HG03354 (cell line): ENCODE results near the gene MXRA7.
"Not testable (repeated sequence)": the region's sequence is repeated elsewhere in the genome, so short reads cannot be mapped to it uniquely, and the experiment has no call there.

Source experiments
- ATAC-seq: cut with Tn5 transposase; IDR thresholded peaks from one replicate; pipeline ENCODE4 v1.9.1; 2021; ENCODE audit warnings: mild to moderate bottlenecking; ENCODE audit not compliant: unreplicated experiment, poor library complexity, severe bottlenecking

The MXRA7 gene

DNA sequence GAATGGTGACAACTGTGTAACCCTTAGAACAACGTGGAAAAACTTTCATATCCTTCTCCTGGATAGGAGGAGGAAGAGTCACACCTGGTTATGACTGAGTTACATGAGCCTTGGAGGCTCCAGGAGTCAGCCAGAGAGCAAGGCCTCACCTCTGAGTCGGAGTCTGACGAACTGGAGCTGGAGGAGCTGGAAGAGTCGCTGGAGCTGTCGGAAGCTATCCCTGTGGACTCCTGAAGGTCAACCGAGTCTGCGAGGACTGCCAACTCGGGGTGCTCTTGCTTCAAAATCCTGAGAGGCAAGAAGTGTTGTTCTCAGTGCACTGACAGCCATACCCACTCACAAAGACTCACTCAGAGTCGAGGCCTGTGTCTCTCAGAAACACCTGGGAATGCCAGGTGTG is 9.4 kb upstream of the MXRA7 start:
- no peak for ATAC-seq

- ATAC-seq = no peak
These were observed 7.8 kb upstream of the MXRA7 start for GRCh38 chr17:76718516-76718915.

- ATAC-seq = no peak
These were observed 6.1 kb upstream of the MXRA7 start for GRCh38 chr17:76716839-76717215.

GRCh38 chr17:76716146-76716838 is 5.5 kb upstream of the MXRA7 start:
- ATAC-seq = no peak

DNA sequence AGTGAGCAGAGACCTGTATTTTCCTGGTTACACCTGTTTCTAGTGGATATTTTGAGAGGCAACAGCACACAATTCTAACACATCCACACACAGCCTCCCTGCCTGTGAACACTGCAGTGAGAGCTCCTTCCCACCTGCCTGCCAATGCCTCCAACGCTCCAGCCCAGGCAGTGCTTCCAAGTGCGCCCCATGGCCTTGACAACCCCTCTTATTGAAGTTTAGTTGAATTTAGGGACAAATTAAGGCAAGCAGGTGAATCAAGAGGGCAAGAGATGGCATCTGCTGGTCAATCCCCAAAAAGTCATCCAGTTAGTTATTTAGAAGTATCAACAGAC is 4.7 kb upstream of the MXRA7 start:
- ATAC-seq = no peak

DNA sequence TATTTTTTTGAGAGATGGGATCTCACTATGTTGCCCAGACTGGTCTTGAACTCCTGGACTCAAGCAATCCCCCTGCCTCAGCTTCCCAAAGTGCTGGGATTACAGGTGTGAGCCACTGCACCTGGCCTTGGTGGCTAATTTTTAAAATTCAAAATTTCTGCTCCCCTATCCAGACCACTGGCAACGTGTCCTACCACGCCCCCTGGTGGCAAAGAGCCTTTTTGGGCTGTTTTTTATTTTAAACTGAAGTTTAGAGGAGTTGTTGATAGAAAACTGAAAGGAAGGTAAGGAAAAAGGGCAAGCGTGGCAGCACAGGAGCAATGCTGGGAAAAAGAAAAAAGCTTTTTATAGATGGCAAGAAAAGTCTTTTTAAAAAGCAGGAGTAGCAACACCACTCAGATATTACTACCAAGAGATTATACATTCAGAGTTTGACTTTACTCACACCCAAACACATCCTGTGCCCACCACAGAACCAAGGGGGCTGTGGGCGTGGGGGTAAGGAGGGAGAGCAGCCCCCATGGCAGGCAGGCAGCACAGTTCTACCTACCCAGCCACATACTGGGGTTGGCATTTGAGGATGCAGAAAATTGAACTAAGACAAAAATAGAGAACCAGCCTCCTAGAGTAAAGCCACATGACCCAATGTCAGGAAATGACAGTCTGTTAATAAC is 4.2 kb upstream of the MXRA7 start:
- no peak for ATAC-seq

- no peak for ATAC-seq
These were observed 3.6 kb upstream of the MXRA7 start for GRCh38 chr17:76714336-76714735.

DNA sequence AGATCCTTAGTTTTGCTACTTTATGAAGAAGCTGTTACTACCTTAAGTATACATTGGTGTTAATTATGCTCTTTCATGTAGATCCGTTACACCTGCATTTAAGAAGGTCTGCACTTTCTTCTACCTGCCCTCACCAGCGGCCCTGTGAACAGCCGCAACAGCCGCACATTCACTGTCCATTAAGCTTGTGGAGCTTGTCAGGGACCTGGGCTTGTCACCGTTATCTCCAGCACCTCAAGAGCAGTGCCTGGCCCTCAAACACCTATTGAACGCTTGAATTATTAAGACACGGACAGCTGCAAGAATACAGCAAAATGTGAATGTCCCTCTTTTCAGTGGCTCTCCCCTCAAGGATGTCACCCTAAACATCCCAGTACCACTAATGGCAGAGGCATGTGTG is 3.0 kb upstream of the MXRA7 start:
- ATAC-seq = no peak

- ATAC-seq = not testable (repeated sequence)
These were observed 1.6 kb upstream of the MXRA7 start for GRCh38 chr17:76712321-76712720.

DNA sequence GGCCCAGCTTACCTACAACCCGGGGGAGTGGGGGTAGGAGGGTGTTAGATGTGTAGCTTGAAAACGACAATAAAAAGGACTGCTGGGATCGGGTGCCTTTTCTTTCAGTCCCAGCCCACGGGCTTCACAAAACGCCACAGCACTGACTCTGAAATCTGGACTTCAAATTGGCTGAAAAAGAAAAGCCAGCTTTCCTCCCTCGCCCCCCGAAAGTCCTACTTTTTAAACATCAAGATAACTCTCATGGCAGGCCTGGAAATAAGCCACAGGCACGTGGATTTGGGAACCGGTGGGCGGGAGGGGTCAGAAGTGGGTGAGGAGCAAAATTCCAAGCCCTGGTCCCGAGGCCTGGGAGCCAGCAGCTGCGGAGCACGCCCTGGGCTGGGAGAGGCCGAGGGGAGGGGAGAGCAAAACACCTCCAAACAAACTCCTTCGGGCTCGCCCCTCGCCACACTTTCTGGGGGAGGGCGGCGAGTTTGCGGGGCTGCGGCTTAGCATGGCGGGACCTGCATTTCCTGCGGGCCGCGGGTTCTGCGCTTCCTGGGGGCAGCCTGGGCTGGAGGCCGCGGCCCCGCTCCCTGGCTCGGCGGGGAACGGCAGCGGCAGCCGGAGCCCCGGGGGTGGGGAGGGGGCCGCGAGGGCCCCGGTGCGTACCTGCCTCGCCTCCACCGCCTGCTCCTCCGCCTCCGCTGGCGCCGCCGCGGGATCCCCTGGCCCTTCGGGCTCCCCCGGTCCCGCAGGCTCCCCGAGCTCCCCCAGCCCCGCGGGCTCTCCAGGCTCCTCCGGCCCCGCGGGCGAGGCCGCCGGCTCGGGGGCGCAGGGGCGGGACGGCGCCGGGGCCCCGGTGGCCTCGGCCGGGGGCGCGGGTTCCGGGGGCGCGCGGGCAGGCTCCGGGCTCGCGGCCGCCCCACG is 558 bp downstream of the MXRA7 start:
- ATAC-seq = peak; percentile 32

DNA sequence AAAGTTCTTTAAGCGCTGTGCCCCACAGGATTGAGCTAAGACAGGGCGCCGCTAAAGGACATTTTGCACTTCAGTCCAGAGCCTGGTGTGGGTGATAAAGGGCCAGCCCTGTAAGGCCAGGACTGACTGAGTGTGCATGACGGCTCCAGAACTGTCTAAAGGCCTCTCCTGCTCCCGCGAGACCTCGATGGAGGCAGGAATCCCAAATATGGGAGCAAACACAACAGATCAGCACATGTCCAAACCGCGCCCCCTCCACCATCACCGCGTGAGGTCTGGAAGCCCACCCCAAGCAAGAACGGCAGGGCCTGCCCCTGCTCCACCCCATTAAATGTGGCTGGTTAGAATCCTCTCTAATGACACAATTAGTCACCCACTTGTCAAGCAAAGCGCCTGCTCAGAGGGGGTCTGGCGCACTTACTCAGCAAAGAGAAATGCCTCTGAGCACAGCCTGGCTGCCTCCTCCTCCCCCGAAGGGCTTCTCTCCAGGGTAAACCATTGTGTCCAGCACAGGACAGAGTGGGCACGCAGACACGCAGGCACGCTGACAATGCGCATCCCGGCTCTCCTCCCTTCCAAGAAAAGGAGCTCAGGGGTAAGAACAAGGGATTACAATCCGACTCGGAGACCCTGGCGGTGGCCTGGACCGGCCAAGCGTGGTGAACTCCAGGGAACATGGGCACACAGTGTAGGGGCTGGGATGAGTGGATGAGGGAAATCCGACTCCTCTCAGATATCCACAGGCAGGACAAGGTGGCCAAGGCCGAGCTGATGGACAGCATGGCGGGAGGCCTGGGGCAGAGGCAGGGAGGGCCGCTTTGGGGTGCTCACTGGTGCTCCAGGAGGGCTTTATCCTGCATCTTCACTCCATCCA is 1.5 kb downstream of the MXRA7 start:
- no peak for ATAC-seq

GRCh38 chr17:76707985-76708807 is 2.6 kb downstream of the MXRA7 start:
- no peak for ATAC-seq

DNA sequence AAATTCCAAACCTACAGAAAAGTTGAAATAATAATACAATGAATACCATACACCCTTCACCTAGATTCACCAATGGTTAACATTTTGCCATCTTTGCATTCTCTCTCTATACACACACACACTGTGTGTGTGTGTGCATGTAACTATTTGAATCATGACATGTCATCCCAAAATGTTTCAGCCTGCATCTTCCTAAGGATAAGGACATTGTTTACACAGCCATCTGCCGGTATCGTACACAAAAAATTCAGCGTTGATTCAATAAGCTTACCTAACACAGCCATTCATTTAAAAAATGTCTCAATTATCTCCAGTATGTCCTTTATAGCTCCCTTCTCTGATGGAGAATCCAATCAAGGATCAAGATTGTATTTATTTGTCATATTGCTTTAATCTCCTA is 3.9 kb downstream of the MXRA7 start:
- no peak for ATAC-seq

DNA sequence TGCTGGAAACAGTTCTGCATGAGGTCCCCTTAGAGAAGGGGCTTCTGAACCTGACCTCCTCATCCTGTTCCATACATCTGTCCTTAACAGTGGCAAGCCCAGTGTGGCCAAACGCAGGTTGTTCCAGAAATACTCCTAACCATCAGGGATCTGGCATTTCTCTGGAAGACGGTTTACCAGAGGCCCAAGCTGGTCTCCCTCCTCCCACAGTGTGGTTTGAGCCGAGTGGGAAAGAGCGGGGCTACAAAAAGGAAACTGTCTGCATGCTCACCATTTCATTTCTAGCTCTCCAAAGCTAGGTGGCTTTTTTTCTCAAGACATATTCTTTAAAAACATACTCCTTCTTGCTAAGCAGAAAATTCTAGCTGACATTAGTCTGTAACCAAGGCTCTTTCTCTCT is 6.0 kb downstream of the MXRA7 start:
- no peak for ATAC-seq

GRCh38 chr17:76702941-76703637 is 7.7 kb downstream of the MXRA7 start:
- ATAC-seq = no peak

DNA sequence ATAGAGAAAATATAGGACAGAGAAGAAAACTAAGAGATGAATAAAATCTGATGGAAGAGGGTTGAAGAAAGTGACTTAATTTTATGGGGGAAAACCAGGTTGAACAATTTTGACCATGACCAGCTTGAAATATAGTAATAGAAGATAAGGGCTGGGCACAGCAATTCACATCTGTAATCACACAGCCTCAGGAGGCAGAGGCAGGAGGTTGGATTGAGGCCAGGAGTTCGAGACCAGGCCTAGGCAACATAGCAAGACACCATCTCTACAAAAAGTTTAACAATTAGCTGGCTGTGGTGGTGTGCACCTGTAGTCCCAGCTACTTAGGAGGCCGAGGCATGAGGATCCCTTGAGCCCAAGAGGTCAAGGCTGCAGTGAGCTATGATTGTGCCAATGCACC is 8.7 kb downstream of the MXRA7 start:
- ATAC-seq = no peak

GRCh38 chr17:76701471-76701967 is 9.2 kb downstream of the MXRA7 start:
- no peak for ATAC-seq
